ENCODE results near the gene LRRC63. TPM values are rescaled to one million over a fixed set of nuclear protein-coding genes. Genes with fewer than 3 reads are reported as not detected.
"Not testable (repeated sequence)": the region's sequence is repeated elsewhere in the genome, so short reads cannot be mapped to it uniquely, and the experiment has no call there.

LRRC63 gene
- total RNA-seq, 1 donor from 2014 or later, result 0.13 TPM

GRCh38 chr13:46283912-46284824 lies 72.4 kb downstream of the LRRC63 start:
- intact Hi-C loops (cut with micrococcal nuclease); H3K4me3 Mint-ChIP-seq; DNase-seq (ENCODE audit: low spot score); H3K36me3 Mint-ChIP-seq (ENCODE audit: low read depth); H3K27ac Mint-ChIP-seq; H3K4me1 Mint-ChIP-seq (ENCODE audit: low read depth); H3K9me3 Mint-ChIP-seq: not testable (repeated sequence)
- peaks cover 12% of the 10 kb centered on the region for H3K27me3 Mint-ChIP-seq (ENCODE audit: insufficient read depth)

GRCh38 chr13:46286972-46287371 lies 75.2 kb downstream of the LRRC63 start:
- peaks cover 7% of the 10 kb centered on the region for H3K27me3 Mint-ChIP-seq (ENCODE audit: insufficient read depth)
- H3K27ac Mint-ChIP-seq, result no peak overlapping the region
- H3K4me1 Mint-ChIP-seq (ENCODE audit: low read depth), result peaks cover 19% of the 10 kb centered on the region
- no peak overlapping the region for H3K4me3 Mint-ChIP-seq
- no peaks in the 10 kb centered on the region for H3K36me3 Mint-ChIP-seq (ENCODE audit: low read depth)
- DNase-seq (ENCODE audit: low spot score), result no peak
- H3K9me3 Mint-ChIP-seq, result no peaks in the 10 kb centered on the region
- intact Hi-C loops (cut with micrococcal nuclease), result no loop called here

- DNase-seq (ENCODE audit: low spot score), result no peak
- H3K27me3 Mint-ChIP-seq (ENCODE audit: insufficient read depth), result peaks cover 5% of the 10 kb centered on the region
- no peak overlapping the region for H3K4me3 Mint-ChIP-seq
- intact Hi-C loops (cut with micrococcal nuclease), result loop anchor here (1.0 to 2.0 kb wide), 5 partner anchors 33 to 236 kb away; partner anchors contain the start of genes LRRC63 and ZC3H13
- H3K36me3 Mint-ChIP-seq (ENCODE audit: low read depth), result no peaks in the 10 kb centered on the region
- no peak overlapping the region for H3K27ac Mint-ChIP-seq
- H3K4me1 Mint-ChIP-seq (ENCODE audit: low read depth), result peaks cover 26% of the 10 kb centered on the region
- H3K9me3 Mint-ChIP-seq, result no peaks in the 10 kb centered on the region
These were observed 77.0 kb downstream of the LRRC63 start for GRCh38 chr13:46288570-46289259.

GRCh38 chr13:46289260-46289955 lies 77.7 kb downstream of the LRRC63 start:
- Mint-ChIP-seq H3K4me3 (no peak overlapping the region), H3K27ac (no peak overlapping the region), H3K27me3 (ENCODE audit: insufficient read depth) (peaks cover 5% of the 10 kb centered on the region), H3K36me3 (ENCODE audit: low read depth) (no peaks in the 10 kb centered on the region), H3K9me3 (no peaks in the 10 kb centered on the region), H3K4me1 (ENCODE audit: low read depth) (peaks cover 27% of the 10 kb centered on the region)
- DNase-seq (ENCODE audit: low spot score), result no peak
- intact Hi-C loops (cut with micrococcal nuclease), result loop anchor here (1.0 to 2.0 kb wide), 5 partner anchors 32 to 237 kb away; partner anchors contain the start of genes LRRC63 and ZC3H13

GRCh38 chr13:46290434-46290833 lies 78.7 kb downstream of the LRRC63 start:
- no peak overlapping the region for H3K4me3 Mint-ChIP-seq
- H3K9me3 Mint-ChIP-seq, result no peaks in the 10 kb centered on the region
- intact Hi-C loops (cut with micrococcal nuclease), result no loop called here
- H3K36me3 Mint-ChIP-seq (ENCODE audit: low read depth), result no peaks in the 10 kb centered on the region
- peaks cover 5% of the 10 kb centered on the region for H3K27me3 Mint-ChIP-seq (ENCODE audit: insufficient read depth)
- DNase-seq (ENCODE audit: low spot score), result no peak
- no peak overlapping the region for H3K27ac Mint-ChIP-seq
- H3K4me1 Mint-ChIP-seq (ENCODE audit: low read depth), result peaks cover 31% of the 10 kb centered on the region

GRCh38 chr13:46293436-46293835 lies 81.7 kb downstream of the LRRC63 start:
- Mint-ChIP-seq H3K4me1 (ENCODE audit: low read depth) (peaks cover 55% of the 10 kb centered on the region), H3K27ac (no peak overlapping the region), H3K36me3 (ENCODE audit: low read depth) (no peaks in the 10 kb centered on the region), H3K9me3 (no peaks in the 10 kb centered on the region), H3K4me3 (no peak overlapping the region), H3K27me3 (ENCODE audit: insufficient read depth) (peaks cover 5% of the 10 kb centered on the region)
- no peak for DNase-seq (ENCODE audit: low spot score)
- intact Hi-C loops (cut with micrococcal nuclease), result no loop called here

- intact Hi-C loops (cut with micrococcal nuclease), result loop anchor here (1.0 to 2.0 kb wide), 3 partner anchors 9 to 59 kb away; no protein-coding TSS in a partner anchor
- peak; percentile 48 for DNase-seq (ENCODE audit: low spot score)
- Mint-ChIP-seq H3K27me3 (ENCODE audit: insufficient read depth) (no peaks in the 10 kb centered on the region), H3K4me3 (peak overlapping the region; percentile 66), H3K36me3 (ENCODE audit: low read depth) (peaks cover 5% of the 10 kb centered on the region), H3K27ac (peak overlapping the region; percentile 95), H3K4me1 (ENCODE audit: low read depth) (peaks cover 46% of the 10 kb centered on the region), H3K9me3 (peaks cover 17% of the 10 kb centered on the region)
These were observed 83.9 kb downstream of the LRRC63 start for GRCh38 chr13:46295491-46296114.

GRCh38 chr13:46296115-46296822 lies 84.5 kb downstream of the LRRC63 start:
- Mint-ChIP-seq H3K27me3 (ENCODE audit: insufficient read depth) (no peaks in the 10 kb centered on the region), H3K36me3 (ENCODE audit: low read depth) (peaks cover 5% of the 10 kb centered on the region), H3K9me3 (peaks cover 22% of the 10 kb centered on the region), H3K27ac (peak overlapping the region; percentile 95), H3K4me1 (ENCODE audit: low read depth) (peaks cover 42% of the 10 kb centered on the region), H3K4me3 (peak overlapping the region; percentile 66)
- intact Hi-C loops (cut with micrococcal nuclease), result loop anchor here (1.0 to 2.0 kb wide), 2 partner anchors 25 to 59 kb away; no protein-coding TSS in a partner anchor
- DNase-seq (ENCODE audit: low spot score), result no peak

GRCh38 chr13:46296921-46297320 lies 85.2 kb downstream of the LRRC63 start:
- Mint-ChIP-seq H3K4me3 (peak overlapping the region; percentile 17), H3K36me3 (ENCODE audit: low read depth) (peaks cover 6% of the 10 kb centered on the region), H3K27me3 (ENCODE audit: insufficient read depth) (no peaks in the 10 kb centered on the region), H3K4me1 (ENCODE audit: low read depth) (peaks cover 37% of the 10 kb centered on the region), H3K27ac (peak overlapping the region; percentile 95), H3K9me3 (peaks cover 25% of the 10 kb centered on the region)
- intact Hi-C loops (cut with micrococcal nuclease), result loop anchor here (1.0 to 2.0 kb wide), 2 partner anchors 24 to 58 kb away; no protein-coding TSS in a partner anchor
- DNase-seq (ENCODE audit: low spot score), result no peak

GRCh38 chr13:46297361-46297811 lies 85.7 kb downstream of the LRRC63 start:
- Mint-ChIP-seq H3K4me3 (no peak overlapping the region), H3K4me1 (ENCODE audit: low read depth) (peaks cover 37% of the 10 kb centered on the region), H3K36me3 (ENCODE audit: low read depth) (peaks cover 8% of the 10 kb centered on the region), H3K27me3 (ENCODE audit: insufficient read depth) (no peaks in the 10 kb centered on the region), H3K27ac (no peak overlapping the region), H3K9me3 (peaks cover 29% of the 10 kb centered on the region)
- DNase-seq (ENCODE audit: low spot score), result no peak
- intact Hi-C loops (cut with micrococcal nuclease), result loop anchor here (2.0 kb wide), 1 partner anchor 57 kb away; no protein-coding TSS in a partner anchor

- H3K27me3 Mint-ChIP-seq (ENCODE audit: insufficient read depth), result peaks cover 3% of the 10 kb centered on the region
- peak overlapping the region; percentile 2 for H3K27ac Mint-ChIP-seq
- no peak for DNase-seq (ENCODE audit: low spot score)
- peaks cover 14% of the 10 kb centered on the region for H3K4me1 Mint-ChIP-seq (ENCODE audit: low read depth)
- peak overlapping the region; percentile 3 for H3K4me3 Mint-ChIP-seq
- H3K36me3 Mint-ChIP-seq (ENCODE audit: low read depth), result peaks cover 12% of the 10 kb centered on the region
- intact Hi-C loops (cut with micrococcal nuclease), result loop anchor here (1.0 kb wide), 1 partner anchor 9 kb away; no protein-coding TSS in a partner anchor
- peaks cover 32% of the 10 kb centered on the region for H3K9me3 Mint-ChIP-seq
These were observed 92.1 kb downstream of the LRRC63 start for GRCh38 chr13:46303742-46304385.

All from activated T-helper 1 cell treated with anti-CD3 and anti-CD28 coated beads, Interleukin-12 subunit alpha, Interleukin-12 subunit beta, Interleukin-2, Interleukin-4 antibody, amounts not matched to agents 30 ng/mL and 10 ng/mL and 1 ng/mL, durations not matched to agents 14 hours and 24 hours and 36 hours (primary cell).